Right lobe of liver (tissue), 4 donors: ENCODE data around the gene SERINC3.

Experiments
- CTCF ChIP-seq, 4 donors: fragments of 200-600 bp in 3 of 4; fragments of 450-650 bp in 1 of 4; IDR thresholded peaks; one replicate each; pipeline versions ENCODE4 v1.5.1 to v1.8.0; 2016 to 2022; ENCODE audit warnings: antibody characterized with exemption in 4 of 4, mild to moderate bottlenecking in 2 of 4
- POLR2A ChIP-seq: fragments of 450-650 bp; IDR thresholded peaks from one replicate; pipeline ENCODE4 v1.6.1; 2017; ENCODE audit warnings: antibody characterized with exemption, mild to moderate bottlenecking
- donor health status: DM: no; HTN: no; CAD: no.
- donor health status: DM: no; HTN: no; CAD: no.
- donor health status: DM: no; HTN: yes; CAD: no.

- no peak for TF ChIP-seq CTCF (IDR thresholded peaks at IDR 0.05)
- no peak for TF ChIP-seq POLR2A
These were observed 31.9 kb downstream of the SERINC3 start for GRCh38 chr20:44489931-44490330.
